GM19193 (cell line): ENCODE measurements around the gene MPHOSPH9.

Experiments
- POLR2A ChIP-seq: IDR thresholded peaks from 4 replicates; pipeline ENCODE4 v1.6.1; 2011; ENCODE audit not compliant: insufficient read depth, insufficient read length; ENCODE audit errors: extremely low read depth

MPHOSPH9 gene

GRCh38 chr12:123148655-123149054 lies 84.3 kb downstream of the MPHOSPH9 start:
- TF ChIP-seq POLR2A = no peak

- TF ChIP-seq POLR2A = no peak
Observed at GRCh38 chr12:123148223-123148622, 84.7 kb downstream of the MPHOSPH9 start.

DNA sequence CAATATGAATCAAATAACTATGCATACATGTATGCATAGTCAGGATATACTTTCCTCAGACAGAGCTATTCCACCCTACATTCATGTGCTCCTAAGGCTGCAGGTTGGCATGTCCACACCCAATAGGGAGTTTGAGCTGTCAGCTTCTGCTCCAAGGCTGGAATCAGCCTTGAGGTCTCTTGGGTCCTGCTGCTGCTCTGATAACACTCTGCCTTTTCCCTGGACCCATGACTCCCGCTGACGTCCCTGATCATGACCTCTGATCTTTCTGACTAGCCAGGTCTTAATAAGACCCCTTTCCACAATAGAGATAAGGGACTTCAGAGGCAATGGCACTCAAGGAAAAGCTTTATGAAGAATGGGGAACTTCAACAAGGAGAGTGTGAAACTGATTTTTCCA lies 87.7 kb downstream of the MPHOSPH9 start:
- no peak for TF ChIP-seq POLR2A

- no peak for TF ChIP-seq POLR2A
Observed at GRCh38 chr12:123143736-123144461, 89.0 kb downstream of the MPHOSPH9 start.

- TF ChIP-seq POLR2A = no peak
Observed at GRCh38 chr12:123142921-123143735, 89.8 kb downstream of the MPHOSPH9 start.

DNA sequence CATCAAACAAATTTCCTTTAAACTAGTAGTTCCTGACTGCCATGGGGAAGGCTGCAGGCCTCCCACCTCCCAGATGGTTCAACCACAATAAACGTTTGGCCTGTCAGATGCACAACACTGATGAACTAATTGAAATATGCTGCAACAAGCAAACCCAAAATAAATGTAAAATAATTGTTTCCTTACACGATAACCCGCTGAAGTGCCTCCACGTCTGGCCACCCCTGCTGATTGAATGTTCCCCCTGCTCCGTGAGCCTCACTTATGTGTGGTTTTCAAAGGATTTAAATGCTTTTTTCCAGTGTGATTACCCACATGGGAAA lies 90.5 kb downstream of the MPHOSPH9 start:
- TF ChIP-seq POLR2A = no peak

DNA sequence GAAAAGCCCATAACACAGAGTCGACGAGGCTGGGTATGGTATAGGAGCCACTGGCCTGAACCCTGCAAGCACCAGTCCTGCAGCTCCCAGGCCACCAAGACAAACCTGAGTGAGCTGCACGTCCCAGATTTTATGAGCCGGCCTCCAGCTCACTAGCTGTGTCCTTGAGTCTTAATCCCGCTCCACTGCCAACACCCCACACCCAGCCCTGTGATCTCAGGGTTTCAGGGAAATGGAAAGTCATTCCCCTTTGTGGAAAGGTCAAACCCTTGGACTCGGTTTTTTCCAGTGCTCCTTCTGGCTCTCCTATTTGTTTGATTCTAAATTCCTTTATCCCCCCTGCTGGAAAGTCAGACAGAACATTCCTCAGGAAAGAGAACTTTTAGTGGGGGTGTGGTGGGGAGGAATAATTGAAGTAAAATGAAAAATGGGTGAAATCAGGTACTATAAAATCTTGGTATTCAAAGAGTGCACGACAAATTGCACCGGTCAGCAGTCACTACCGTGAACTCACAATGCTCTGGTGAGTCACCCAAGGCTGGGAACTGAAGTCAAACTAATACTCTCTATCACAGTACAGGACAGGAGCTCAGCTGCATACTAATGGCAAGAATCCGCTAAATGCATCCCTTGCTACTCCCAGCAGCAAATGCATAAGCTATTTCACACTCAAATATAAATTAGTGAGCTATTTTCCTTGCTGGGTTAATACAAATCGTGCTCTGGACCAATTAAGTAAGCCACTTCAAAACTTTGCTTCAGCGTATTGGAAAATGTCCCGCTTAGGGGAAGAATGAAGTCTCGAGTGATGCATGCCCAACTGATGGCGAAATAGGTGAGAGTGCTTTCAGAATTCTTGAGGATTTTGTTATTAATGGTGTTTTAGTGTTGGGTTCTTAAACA lies 91.1 kb downstream of the MPHOSPH9 start:
- TF ChIP-seq POLR2A = no peak

DNA sequence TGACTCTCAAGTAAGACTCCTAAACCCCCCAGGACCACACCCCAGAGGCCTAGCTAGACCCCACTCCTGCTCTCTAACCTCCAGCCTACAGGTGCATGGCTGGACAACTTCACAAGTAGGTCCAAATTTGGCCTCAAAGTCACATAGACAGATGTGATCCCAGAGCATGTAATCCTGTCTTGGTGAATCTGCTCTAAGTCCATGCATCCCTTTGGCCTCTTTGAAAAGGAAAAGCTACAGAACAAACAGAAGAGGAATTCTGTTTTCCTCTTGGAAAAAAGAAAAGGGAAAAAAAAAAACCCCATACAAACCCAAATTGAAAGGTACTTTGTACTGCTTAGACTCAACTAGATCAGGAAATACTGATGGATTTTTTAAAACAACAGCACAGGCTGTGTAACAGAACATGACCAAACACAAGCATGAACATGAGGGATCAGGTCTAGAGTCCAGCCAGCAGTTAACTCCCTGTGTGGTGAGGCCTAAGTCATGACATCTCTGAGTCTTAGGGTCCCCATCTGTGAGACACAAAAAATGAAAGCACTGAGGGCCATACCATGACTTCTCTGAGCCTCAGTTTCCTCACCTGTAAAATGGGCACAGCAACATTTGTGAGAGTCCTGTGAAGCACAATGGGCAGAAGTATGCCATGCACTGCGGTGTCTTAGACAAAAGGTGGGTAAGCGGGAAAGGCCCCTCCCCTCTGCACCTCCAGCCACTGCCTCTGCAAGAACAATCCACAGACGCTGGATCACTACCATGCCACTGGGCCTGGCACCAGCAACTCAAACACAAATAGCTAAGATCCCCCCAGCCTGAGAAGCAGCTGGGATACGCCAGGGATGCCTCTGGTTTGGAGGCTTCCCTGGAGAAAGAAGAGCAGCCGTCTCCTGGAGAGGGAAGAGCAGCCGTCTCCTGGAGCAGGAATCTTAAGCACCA lies 92.0 kb downstream of the MPHOSPH9 start:
- TF ChIP-seq POLR2A = no peak

DNA sequence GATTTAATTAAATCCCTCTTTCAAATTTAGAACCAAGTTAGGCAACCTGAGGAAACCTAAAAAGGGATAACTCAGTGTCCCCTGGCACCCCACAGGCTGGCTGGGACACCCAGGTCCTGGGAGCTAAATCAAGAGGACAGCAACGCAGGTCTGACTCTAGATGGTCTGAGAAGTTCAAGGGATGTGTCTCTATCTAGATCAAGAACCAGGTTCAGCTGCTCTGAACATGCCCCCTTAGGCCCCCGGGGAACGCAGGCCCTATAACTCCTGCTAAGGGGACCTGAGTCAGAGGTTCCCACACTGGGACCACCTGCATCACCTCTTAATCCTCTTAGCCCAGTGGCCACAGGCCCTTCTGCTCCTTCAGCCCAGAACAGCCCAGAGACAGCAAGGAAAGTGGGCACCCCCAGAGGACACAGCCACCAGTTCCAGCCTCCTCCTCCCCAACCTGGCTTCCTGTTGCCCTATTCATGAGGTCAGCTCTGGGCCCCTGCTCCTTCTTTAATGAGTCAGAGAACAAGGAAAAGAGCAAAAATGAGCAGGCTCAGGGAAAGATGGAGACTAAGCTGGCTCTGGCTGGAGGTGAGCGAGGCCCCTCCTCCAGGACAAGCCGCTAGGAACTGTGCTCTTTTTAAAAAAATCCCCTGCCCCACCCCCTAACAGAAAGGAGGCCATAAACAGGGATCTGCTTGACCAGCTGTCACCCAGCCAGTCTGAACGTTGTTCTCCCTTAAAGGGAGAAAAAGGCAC lies 92.8 kb downstream of the MPHOSPH9 start:
- no peak for TF ChIP-seq POLR2A

DNA sequence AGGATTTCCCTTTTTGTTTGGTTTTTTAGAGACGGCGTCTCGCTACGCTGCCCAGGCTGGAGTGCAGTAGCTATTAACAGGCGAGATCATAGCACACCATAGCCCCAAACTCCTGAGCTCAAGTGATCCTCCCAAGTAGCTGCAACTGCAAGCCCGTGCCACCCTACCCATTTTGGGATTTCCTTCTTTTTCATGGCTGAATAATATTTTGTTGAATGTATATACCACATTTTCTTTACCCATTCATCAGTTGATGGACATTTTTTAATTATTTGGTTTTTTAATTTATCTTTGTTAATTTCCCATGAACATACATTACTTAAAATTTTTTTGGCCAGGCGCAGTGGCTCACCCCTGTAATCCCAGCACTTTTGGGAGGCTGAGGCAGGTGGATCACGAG lies 97.3 kb downstream of the MPHOSPH9 start:
- TF ChIP-seq POLR2A = no peak

DNA sequence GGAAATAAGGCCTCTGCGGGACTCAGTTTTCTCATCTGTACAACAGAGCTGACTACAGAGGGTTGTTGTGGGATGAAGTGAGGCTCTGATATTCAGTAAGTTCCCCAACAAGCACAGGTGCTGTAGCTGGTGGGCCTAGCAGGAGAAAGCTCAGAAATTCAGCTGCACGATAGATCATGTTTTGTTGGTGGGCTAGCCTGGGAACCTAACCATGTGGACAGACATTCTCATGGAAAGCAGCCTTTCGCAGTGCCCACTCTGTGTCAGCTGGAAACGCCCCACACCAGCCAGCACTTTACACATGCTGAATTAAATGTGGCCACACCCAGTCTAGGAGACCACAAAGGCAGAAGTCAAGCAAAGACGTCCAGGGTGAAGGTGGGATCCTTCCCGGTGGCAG lies 98.1 kb downstream of the MPHOSPH9 start:
- no peak for TF ChIP-seq POLR2A

DNA sequence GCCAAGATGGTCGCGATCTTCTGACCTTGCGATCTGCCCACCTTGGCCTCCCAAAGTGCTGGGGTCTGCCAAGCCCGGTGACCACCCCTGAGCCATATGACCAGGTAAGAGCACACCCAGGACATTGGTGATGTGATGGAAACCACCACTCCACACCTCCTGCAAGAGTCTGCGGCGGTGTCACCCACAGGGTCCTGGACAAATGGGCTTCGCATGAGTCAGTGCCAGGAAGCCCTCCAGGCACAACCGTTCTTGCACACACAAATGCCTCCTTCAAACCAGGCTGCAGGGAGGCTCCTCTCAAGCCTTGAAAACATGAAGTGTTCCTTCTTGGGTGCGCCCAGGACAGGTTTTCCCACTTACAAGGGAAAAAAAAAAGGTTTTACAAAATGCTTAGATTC lies 98.7 kb downstream of the MPHOSPH9 start:
- no peak for TF ChIP-seq POLR2A

GRCh38 chr12:123133701-123134100 lies 99.2 kb downstream of the MPHOSPH9 start:
- no peak for TF ChIP-seq POLR2A
